Inflammatory macrophage treated with lipopolysaccharide for 1 hour (primary cell): ENCODE data around the gene STIL.
A peak's percentile ranks its signal among the peaks of the same experiment; 100 is the strongest.
"Not testable (repeated sequence)": the region's sequence is repeated elsewhere in the genome, so short reads cannot be mapped to it uniquely, and the experiment has no call there.

Source experiments
- DNase-seq, 2 donors: peaks; one replicate each; pipeline ENCODE4 v3.0.0-alpha.2; 2020 to 2022

The STIL gene

DNA sequence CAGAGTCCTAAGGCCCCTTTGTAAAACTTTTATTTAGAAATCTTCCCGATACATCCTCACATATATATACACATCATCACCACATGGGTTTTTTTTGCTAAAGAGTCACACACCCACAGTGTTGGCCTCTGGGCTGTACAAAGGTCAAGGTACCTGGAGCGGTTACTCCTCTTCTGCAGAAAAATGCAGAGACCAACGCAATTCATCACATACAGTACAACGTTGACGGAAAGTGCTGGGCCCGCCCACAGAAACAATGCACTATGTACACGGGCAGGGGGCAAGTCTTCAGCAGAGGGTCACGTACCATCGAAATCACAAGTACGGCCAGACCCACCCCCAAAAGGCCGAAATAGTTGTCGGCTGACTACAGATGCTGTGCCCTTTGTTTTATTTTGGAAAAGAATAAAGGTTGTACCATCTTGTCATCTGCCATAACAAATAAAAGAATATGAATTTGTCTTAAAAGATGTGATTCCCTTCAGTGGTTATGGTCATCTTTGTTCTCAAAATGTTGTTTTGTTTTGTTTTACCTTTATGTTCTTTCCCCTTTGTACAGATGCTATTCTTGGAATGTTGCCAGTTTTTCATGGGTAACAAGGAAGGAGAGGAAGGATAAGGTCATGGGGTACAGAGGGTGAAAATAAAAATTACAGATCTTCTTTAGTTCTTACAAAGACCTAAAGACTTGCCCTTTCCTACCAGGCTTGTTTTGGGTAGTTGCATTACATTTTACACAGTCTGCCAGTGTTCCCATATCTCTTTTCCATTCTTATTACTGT is 97.5 kb downstream of the STIL start:
- no peak for DNase-seq

DNA sequence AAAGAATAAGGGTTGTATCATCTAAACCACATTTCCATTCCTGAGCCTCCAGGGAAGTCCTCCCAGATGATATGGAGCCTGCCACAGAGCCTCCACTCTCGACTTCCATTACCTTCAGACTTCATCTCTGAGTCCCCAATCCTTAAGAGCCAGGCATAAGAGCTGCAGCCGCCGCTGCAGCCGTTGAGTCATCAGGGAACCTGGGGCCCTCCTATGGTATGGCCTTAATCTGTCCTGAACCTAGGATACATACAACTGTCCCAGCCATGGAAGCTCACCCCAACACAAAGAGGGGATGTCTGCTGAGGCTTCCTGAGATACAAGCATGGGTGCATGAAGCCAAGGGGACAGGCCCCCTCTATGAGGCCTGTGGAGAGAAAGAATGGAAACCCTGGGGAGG is 98.2 kb downstream of the STIL start:
- DNase-seq, result no peak

DNA sequence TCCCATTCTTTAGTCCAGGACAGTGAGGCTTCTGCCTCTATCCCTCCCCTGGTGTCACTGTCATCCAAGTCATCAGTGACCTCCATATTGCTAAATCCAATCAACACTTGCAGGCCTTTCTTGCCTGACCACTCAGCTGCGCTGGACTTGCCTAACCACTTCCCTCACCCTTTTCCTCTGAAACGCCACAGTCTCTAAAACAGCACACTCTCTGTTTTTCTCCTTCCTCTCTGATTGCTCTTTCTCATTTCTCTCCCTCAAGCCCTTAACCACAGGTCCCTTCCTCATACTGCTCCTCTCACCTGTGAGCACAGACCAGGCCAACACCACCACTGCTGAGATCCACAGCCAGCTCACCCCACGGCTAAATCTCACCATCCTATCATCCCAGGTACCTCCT is 99.4 kb downstream of the STIL start:
- no peak for DNase-seq

DNA sequence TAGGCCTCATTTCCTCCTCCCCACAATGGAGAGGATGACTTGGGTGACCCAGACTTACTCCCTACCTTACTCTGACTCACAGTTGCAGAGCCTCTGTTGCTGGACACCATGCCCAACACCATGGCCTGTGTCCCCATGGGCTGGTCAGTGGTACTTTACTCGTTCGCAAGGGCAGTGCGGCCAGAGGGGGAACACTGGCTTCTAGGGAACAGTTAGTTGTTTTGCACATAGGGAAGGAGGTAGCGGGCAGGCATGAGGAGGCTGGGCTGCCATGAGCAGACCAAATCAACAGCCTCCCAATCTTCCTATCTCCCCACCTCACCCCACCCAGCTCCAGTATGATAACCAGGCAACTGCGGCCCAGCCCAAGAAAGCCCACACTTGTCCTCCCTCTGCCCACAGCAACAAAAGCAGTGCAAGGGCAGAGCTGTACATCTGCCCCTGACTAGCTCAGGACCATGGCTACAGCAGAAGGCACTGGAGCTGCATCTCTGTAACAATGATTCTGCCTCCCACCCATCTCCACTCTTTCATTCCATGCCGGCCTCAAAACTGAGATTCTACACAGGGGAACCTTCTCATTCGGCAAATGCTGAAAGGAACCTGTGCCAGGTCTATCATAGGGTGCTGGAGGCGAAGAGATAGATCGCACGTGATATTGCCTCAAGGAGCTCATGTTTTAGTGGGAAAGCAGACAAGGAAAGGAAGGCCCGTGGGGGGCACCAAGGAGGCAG is 100.5 kb downstream of the STIL start:
- DNase-seq, result no peak

DNA sequence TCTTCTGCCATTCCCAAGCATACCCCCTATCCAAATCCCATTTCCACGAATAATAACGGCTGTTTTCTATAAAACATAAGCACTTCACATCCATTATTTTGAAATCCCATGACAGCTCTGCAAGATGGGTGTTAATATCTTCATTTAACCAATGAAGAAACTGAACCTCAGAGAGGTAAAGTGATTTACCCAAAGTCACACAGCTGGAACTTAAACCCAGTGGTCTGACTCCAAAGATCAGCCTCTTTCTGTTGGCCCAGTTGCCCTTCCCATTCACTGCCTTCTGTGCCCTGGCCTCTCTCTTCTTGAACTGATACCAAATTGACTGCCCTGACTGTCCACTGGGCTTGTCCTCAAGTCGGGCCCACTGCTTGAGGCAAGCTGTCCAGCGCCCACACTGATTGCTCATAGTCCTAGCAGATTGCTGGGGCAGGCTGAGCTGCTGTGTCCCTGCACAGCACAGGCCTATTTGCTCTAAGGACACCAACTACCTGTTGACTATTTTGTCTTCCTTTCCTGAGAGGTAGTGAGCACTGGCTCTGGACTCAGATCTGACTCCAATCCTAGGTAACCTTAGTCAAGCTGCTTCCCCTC is 101.2 kb downstream of the STIL start:
- DNase-seq, result no peak

DNA sequence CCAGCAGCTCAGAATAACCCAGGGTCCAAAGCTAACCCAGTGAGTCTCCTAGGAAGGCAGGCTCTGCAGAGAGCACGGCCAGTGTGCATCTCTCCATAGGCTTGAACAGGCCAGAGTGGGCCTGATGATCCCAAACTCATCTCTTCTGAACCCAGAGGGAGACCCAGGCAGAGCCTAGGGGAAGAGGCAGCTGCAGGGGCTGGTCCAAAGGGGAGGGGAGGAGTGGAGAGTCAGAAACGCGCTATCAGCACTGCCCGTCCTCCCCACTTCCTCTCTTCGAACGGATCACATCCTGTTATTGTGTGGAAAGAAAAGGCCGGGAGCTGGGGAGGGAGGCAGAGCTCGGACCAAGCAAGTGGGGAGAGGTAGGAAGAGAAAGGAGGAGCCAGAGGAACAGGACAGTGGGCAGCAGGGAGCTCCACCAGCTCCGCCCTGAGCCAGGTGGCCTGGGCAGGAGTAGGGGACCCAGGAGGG is 102.1 kb downstream of the STIL start:
- DNase-seq, result peak in 1 of 2 donors; percentile 32

DNA sequence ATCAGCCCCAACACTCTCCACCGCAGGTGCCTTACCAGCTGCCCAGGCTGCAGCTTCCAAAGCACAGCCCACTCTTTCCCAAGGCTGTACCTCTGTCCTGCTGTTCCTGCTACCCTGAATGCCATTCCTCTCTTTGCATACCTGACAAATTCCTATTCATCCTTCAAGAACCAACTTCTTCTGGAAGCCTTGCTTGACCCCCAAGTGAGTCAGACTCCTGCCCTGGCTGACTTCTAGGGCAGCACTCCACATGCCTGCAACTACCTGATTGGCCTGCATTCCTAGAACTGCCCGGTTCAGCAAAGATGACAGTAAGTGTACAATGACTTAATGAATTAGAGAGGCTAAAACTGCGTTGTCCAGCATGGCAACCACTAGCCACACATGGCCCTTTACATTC is 103.3 kb downstream of the STIL start:
- no peak for DNase-seq

DNA sequence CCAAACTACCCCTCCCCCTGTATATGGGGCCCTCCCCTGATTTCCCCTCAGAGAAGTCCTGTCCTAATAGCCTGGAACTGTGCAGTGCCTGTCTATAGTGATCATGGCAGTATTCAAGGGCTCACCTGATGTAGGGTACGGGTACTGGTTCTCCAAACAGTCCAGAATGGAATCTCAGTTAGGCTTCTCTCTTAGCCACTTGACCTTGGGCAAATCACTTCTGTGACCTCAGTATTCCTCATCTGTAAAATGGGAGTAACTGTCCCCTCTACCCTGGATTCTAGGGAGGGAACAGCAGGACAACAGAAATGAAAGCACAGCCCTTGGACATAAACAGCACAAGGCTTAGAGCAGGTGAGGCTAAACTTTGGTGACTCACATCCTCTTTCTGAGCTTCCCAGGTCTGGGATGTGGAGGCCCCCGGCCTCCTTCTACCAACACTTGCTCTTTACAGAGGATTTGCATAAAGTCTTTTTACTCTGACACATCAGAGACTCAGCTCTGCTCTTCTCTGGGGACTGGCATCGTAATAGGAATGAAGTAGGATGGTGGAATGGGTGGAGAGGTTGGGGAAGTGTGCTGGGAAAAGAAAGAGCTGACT is 104.1 kb downstream of the STIL start:
- DNase-seq, result no peak

DNA sequence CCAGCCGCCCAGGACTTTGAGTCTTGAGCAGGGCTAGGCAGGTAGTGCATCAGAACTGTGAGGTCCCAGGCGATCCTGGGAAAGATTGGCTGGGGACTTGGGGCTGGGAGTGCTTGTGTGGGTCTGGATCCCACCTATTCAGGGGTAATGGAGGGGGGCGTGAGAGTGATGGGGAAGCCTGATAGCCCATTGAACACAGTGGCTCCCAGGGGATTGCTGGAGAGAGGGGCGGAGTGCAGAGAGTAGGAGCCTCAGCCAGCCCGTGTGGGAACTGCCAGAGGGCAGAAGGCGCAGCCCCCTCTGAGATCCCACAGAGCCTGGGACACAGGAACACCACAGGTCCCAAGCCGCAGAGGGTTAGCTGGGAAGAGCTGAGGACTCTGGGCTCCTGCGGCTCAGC is 104.9 kb downstream of the STIL start:
- no peak for DNase-seq

DNA sequence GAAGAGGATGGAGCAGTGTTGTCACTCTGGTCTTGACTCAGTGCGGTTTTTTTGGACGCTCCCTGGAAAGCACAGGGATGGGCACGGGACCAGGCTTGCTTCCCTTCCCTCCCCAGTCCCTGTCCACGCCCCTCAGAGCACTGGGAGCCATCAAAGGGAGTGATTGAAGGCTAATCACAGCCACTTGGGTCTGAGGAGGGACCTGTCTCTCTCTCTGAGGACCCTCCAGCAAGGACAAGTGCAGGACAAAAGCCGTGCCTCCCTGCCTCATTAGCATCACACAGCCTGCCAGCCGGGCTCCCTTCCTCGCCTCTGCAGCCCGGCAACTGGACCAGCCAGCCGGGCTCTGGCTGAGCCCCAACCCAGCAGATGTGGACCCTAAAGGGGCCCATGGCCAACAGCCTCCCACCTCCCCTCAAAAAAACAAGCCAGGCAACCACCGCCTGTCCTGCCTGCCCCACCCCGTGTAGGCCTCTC is 105.5 kb downstream of the STIL start:
- DNase-seq, result no peak

DNA sequence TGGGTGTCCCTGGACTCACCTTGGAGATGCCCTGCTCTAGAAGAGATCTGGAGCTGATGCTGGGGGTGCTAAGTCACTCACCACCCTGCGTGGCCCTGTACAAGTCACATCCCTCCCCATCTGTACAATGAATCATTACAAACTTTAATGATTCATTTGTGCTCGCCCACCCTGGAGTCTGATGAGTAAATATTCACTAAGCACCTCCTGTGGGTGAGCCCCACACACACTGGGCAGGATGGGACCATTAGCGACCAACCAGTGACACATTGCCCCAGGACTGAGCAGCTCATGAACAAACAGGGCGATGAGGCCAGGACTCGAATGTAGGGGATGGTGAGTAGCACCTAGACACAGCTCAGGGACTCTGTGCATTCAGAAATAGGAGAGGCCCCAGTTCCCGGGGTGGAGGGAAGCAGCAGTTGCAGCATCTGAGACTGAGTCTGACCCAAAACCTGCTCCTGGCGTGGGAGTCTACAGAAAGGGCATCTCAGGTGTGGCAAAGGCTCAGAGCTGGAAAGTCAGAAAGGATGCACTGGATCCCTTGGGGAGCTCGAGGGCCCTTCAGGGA is 106.1 kb downstream of the STIL start:
- DNase-seq, result no peak

DNA sequence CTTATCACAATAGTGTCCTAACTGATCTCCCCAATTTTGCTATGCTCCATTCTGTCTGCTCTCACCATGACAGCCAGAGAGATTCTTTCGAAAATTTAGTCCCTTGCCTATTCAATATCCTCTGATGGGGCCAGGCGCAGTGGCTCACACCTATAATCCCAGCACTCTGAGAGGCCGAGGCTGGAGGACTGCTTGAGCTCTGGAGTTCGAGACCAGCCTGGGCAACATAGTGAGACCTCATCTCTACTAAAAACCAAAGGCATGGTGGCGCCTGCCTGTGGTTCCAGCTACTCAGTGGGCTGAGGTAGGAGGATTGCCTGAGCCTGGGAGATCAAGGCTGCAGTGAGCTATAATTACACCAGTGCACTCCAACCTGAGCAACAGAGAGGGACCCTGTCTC is 108.0 kb downstream of the STIL start:
- no peak for DNase-seq

DNA sequence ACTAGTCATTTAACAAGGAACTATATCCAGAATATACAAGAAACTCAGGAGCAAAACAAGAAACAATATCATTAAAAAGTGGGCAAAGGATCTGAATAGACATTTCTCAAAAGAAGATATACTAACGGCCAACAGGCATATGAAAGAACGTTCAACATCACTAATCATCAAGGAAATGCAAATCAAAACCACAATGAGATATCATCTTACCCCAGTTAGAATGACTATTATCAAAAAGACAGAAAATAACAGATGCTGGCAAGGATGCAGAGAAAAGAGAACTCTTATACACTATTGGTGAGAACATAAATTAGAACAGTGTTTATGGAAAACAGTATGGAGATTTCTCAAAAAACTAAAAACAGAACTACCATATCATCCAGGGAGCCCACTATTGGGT is 110.4 kb downstream of the STIL start:
- DNase-seq, result not testable (repeated sequence)

DNA sequence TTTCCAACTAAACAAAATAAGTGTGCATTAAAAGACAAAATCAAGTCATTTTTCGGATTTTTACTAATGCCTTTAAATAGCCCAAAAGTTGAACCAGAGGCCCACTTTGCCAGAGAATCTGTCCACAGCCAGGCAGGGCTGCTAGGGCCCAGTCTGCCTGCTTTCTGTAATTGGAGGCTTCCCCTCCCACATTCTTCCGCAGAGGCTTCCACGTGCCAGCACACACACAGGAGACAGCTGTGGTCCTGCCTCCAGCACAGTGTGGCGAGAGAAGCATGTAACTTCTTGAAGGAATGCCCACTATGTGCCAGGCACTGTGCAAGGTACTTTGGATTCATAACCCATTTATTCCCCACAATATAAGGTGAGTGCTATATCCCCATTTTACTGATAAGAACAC is 112.8 kb downstream of the STIL start:
- no peak for DNase-seq
